Measurements from ENCODE around the gene STK38.

The STK38 gene

DNA sequence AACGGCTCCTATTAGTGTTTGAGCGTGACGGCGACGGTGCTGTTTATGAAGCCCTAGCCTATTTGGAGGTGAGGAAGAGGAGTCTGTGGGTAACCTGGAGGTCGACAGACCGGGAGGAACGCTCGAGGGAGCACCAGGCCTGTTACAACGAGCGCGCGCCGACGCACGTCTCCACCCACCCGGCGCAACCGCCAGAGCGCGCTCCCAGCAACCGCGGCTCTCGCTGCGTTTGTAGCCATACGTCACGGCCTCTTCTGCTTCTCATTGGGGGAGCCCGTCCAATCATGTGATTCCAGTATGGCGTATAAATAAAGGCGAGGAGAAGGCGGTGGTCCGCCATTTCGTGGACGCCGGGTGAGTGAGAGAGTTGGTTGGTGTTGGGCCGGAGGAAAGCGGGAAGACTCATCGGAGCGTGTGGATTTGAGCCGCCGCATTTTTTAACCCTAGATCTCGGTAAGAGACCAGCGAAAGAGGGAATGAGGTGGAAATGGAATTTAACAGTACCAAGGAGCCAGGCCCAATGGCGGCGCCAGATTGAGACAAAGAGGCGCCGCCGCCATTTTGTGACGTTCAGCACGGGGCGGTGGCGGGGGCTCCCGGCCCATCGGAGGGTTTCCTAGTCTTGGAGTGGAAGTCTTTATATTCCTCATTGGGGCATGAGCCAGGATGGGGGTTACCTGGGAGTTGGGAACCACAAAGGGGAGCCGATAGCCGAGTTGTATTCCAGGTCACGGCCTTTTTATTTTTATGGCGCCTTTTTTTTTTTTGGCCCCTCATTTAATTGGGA, 46.9 kb upstream of the STK38 start, which contains the start of gene SRSF3:
SRSF3 (plus strand) TSS at position 334 of the 787 bp plus-strand sequence. CDS start 2,401 bp downstream, outside the sequence.
- Histone ChIP-seq H2AFZ (ENCODE audit: low read depth, low read length) (peak within 1 kb of the TSS; percentile 76), H4K20me1 (ENCODE audit: insufficient read depth, low read length) (peaks cover 44% of the 10 kb centered on the region), H3K27ac (ENCODE audit: low read length) (peak within 1 kb of the TSS; percentile 97), H3K79me2 (ENCODE audit: insufficient read depth, low read length) (peaks cover 70% of the 10 kb centered on the region), H3K9ac (ENCODE audit: low read depth, low read length) (peak within 1 kb of the TSS; percentile 78), H3K9me3 (ENCODE audit: insufficient read depth, low read length, severe bottlenecking) (no peaks in the 10 kb centered on the region), H3K4me2 (ENCODE audit: insufficient read depth, low read length) (peak within 1 kb of the TSS; percentile 75), H3K36me3 (ENCODE audit: insufficient read depth, low read length) (peaks cover 47% of the 10 kb centered on the region), H3K4me1 (ENCODE audit: insufficient read depth, low read length) (peaks cover 53% of the 10 kb centered on the region), H3K4me3 (ENCODE audit: low read depth in 1 of 2, low read length in 2 of 2) (peak within 1 kb of the TSS; percentile 66 to 70), H3K27me3 (ENCODE audit: insufficient read depth, low read length, poor library complexity) (no peaks in the 10 kb centered on the region)
- peak; percentile 37 for TF ChIP-seq CTCF (IDR thresholded peaks at IDR 0.05; ENCODE audit: borderline replicate concordance, extremely low read depth, low read length, poor library complexity, severe bottlenecking)
- no peak for TF ChIP-seq EZH2 (IDR thresholded peaks at IDR 0.05; ENCODE audit: borderline replicate concordance, low read depth, low read length, severe bottlenecking)
- peak; percentile 86 for ATAC-seq (ENCODE audit: insufficient read depth, low read depth)
- DNase-seq, result peak; percentile 97

DNA sequence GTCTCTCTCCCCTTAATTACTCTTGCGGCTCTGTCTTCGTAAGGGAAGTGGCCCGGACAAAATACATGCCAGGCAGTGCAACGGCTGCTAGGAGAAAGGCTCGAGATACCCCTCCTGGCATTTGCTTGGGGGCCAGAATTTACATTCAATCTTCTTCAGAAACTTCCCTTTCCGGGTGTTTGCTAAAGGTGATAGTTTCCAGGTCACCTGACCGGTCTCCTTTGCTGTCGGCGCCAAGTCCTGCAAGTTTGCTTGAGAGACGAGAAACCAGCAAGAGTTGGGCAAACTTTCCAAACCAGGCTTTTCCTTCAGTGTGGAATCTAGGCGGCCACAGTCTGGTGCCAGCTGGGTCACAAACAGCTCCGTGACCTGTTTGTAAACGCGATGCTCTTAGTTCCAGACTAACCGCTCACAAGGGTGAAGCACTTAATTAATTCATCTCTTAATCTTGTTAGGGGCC, 46.3 kb upstream of the STK38 start:
- Histone ChIP-seq H3K4me2 (ENCODE audit: insufficient read depth, low read length) (peak overlapping the region; percentile 71), H3K79me2 (ENCODE audit: insufficient read depth, low read length) (peaks cover 64% of the 10 kb centered on the region), H4K20me1 (ENCODE audit: insufficient read depth, low read length) (peaks cover 38% of the 10 kb centered on the region), H3K27ac (ENCODE audit: low read length) (peak overlapping the region; percentile 97), H2AFZ (ENCODE audit: low read depth, low read length) (peak overlapping the region; percentile 76), H3K27me3 (ENCODE audit: insufficient read depth, low read length, poor library complexity) (no peaks in the 10 kb centered on the region), H3K9me3 (ENCODE audit: insufficient read depth, low read length, severe bottlenecking) (no peaks in the 10 kb centered on the region), H3K4me3 (ENCODE audit: low read depth in 1 of 2, low read length in 2 of 2) (peak overlapping the region; percentile 32 to 70), H3K36me3 (ENCODE audit: insufficient read depth, low read length) (peaks cover 41% of the 10 kb centered on the region), H3K9ac (ENCODE audit: low read depth, low read length) (peak overlapping the region; percentile 78), H3K4me1 (ENCODE audit: insufficient read depth, low read length) (peaks cover 46% of the 10 kb centered on the region)
- DNase-seq (peak; percentile 66), ATAC-seq (ENCODE audit: insufficient read depth, low read depth) (peak; percentile 27)
- TF ChIP-seq CTCF (IDR thresholded peaks at IDR 0.05; ENCODE audit: borderline replicate concordance, extremely low read depth, low read length, poor library complexity, severe bottlenecking), result no peak
- TF ChIP-seq EZH2 (IDR thresholded peaks at IDR 0.05; ENCODE audit: borderline replicate concordance, low read depth, low read length, severe bottlenecking), result no peak

DNA sequence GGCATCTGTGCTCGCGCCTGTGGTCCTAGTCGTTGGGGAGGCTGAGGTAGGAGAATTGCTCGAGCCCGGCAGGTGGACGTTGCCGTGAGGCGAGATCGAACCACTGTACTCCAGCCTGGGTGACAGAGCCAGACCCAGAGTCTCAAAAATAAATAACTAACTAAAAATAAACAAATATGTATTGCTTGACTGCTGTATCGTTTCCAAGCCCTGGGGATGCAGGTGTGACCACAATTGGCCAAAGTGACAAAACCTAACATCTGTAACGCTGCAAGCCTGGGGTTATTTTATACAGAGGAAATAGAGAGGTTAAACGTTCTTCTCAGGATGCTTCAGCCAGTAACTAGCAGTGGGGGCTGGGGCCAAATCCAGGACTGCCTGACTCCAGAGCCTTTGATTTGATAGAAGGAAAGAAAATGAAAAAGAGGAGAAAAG, 45.0 kb upstream of the STK38 start:
- H2AFZ ChIP-seq (ENCODE audit: low read depth, low read length), result no peak overlapping the region
- H3K9ac ChIP-seq (ENCODE audit: low read depth, low read length), result peak overlapping the region; percentile 78

More for the DNA sequence above, 45.0 kb upstream of the STK38 start:
- Histone ChIP-seq H3K9me3 (ENCODE audit: insufficient read depth, low read length, severe bottlenecking) (no peaks in the 10 kb centered on the region), H3K4me3 (ENCODE audit: low read depth in 1 of 2, low read length in 2 of 2) (peak overlapping the region in 1 of 2 experiments; percentile 70; a peak in 2 of 4 replicates), H3K4me2 (ENCODE audit: insufficient read depth, low read length) (peak overlapping the region; percentile 71), H3K79me2 (ENCODE audit: insufficient read depth, low read length) (peaks cover 50% of the 10 kb centered on the region), H3K27me3 (ENCODE audit: insufficient read depth, low read length, poor library complexity) (no peaks in the 10 kb centered on the region), H4K20me1 (ENCODE audit: insufficient read depth, low read length) (peaks cover 25% of the 10 kb centered on the region), H3K27ac (ENCODE audit: low read length) (peak overlapping the region; percentile 66), H3K4me1 (ENCODE audit: insufficient read depth, low read length) (peaks cover 33% of the 10 kb centered on the region), H3K36me3 (ENCODE audit: insufficient read depth, low read length) (peaks cover 27% of the 10 kb centered on the region)
- no peak for TF ChIP-seq EZH2 (IDR thresholded peaks at IDR 0.05; ENCODE audit: borderline replicate concordance, low read depth, low read length, severe bottlenecking)
- TF ChIP-seq CTCF (IDR thresholded peaks at IDR 0.05; ENCODE audit: borderline replicate concordance, extremely low read depth, low read length, poor library complexity, severe bottlenecking), result no peak
- ATAC-seq (ENCODE audit: insufficient read depth, low read depth), result peak; percentile 18
- peak; percentile 57 for DNase-seq
